Progenitor cell of endocrine pancreas (in vitro differentiated cells): ENCODE results near the gene RASGRP1. TPM values are rescaled to one million over a fixed set of nuclear protein-coding genes. Genes with fewer than 3 reads are reported as not detected.

ENCODE experiments used
- DNase-seq: peaks from one replicate; pipeline ENCODE4 v3.0.0; 2021; ENCODE audit warnings: low spot score; ENCODE audit not compliant: unreplicated experiment
- H3K27ac Mint-ChIP-seq: 2 replicates; pipeline ENCODE4 v1.8.0; 2021; ENCODE audit warnings: mild to moderate bottlenecking, moderate library complexity, mixed read lengths
- H3K27me3 Mint-ChIP-seq: 2 replicates; pipeline ENCODE4 v1.8.0; 2021; ENCODE audit warnings: mixed read lengths
- H3K36me3 Mint-ChIP-seq: 2 replicates; pipeline ENCODE4 v1.8.0; 2022; ENCODE audit warnings: mixed read lengths; ENCODE audit not compliant: insufficient read depth
- H3K4me1 Mint-ChIP-seq: 2 replicates; pipeline ENCODE4 v1.8.0; 2021; ENCODE audit warnings: low read depth, mixed read lengths
- H3K4me3 Mint-ChIP-seq: 2 replicates; pipeline ENCODE4 v1.8.0; 2021; ENCODE audit warnings: low read depth, mild to moderate bottlenecking, moderate library complexity, mixed read lengths
- H3K9me3 Mint-ChIP-seq: 2 replicates; pipeline ENCODE4 v1.8.0; 2021; ENCODE audit warnings: low read depth, mixed read lengths
- total RNA-seq: library from RNA; stranded (reverse); gene quantifications from 2 replicates; pipeline ENCODE4 v1.2.1, GENCODE V29; 2021
- TF ChIP-seq, protein P1 (sequence below): fragments of 200-600 bp; sonication (generic); IDR thresholded peaks from one replicate; pipeline ENCODE4 v1.5.0; 2021; ENCODE audit warnings: antibody characterized with exemption, mild to moderate bottlenecking; ENCODE audit not compliant: unreplicated experiment

Gene RASGRP1
- total RNA-seq, 1 donor from 2014 or later, result 1.5 TPM

GRCh38 chr15:38503496-38503895, 61.1 kb downstream of the RASGRP1 start:
- Mint-ChIP-seq H3K27me3 (no peaks in the 10 kb centered on the region), H3K9me3 (no peaks in the 10 kb centered on the region), H3K4me1 (no peaks in the 10 kb centered on the region), H3K36me3 (no peaks in the 10 kb centered on the region), H3K27ac (no peak overlapping the region), H3K4me3 (no peak overlapping the region)
- no peak for DNase-seq
- TF ChIP-seq, protein P1, sequence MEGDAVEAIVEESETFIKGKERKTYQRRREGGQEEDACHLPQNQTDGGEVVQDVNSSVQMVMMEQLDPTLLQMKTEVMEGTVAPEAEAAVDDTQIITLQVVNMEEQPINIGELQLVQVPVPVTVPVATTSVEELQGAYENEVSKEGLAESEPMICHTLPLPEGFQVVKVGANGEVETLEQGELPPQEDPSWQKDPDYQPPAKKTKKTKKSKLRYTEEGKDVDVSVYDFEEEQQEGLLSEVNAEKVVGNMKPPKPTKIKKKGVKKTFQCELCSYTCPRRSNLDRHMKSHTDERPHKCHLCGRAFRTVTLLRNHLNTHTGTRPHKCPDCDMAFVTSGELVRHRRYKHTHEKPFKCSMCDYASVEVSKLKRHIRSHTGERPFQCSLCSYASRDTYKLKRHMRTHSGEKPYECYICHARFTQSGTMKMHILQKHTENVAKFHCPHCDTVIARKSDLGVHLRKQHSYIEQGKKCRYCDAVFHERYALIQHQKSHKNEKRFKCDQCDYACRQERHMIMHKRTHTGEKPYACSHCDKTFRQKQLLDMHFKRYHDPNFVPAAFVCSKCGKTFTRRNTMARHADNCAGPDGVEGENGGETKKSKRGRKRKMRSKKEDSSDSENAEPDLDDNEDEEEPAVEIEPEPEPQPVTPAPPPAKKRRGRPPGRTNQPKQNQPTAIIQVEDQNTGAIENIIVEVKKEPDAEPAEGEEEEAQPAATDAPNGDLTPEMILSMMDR, result no peak

DNA sequence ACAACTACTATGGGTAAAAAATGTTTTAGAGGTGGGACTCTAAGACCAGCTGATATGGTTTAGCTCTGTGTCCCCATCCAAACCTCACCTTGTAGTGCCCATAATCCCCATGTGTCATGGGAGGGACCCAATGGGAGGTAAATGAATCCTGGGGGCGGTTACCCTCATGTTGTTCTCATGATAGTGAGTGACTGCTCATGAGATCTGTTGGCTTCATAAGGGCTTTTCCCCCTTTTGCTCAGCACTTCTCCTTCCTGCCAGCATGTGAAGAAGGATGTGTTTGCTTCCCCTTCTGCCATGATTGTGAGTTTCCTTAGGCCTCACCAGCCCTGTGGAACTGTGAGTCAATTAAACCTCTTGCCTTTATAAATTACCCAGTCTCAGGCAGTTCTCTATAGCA, 65.0 kb downstream of the RASGRP1 start:
- H3K36me3 Mint-ChIP-seq, result no peaks in the 10 kb centered on the region
- no peaks in the 10 kb centered on the region for H3K27me3 Mint-ChIP-seq
- no peaks in the 10 kb centered on the region for H3K9me3 Mint-ChIP-seq
- TF ChIP-seq, protein P1, result no peak
- no peaks in the 10 kb centered on the region for H3K4me1 Mint-ChIP-seq
- H3K4me3 Mint-ChIP-seq, result no peak overlapping the region
- no peak for DNase-seq
- no peak overlapping the region for H3K27ac Mint-ChIP-seq

- DNase-seq, result no peak
- H3K4me1 Mint-ChIP-seq, result no peaks in the 10 kb centered on the region
- no peak overlapping the region for H3K4me3 Mint-ChIP-seq
- no peak overlapping the region for H3K27ac Mint-ChIP-seq
- no peaks in the 10 kb centered on the region for H3K9me3 Mint-ChIP-seq
- peaks cover 2% of the 10 kb centered on the region for H3K36me3 Mint-ChIP-seq
- no peaks in the 10 kb centered on the region for H3K27me3 Mint-ChIP-seq
- TF ChIP-seq, protein P1, result no peak
Observed at GRCh38 chr15:38496151-38496550, 68.5 kb downstream of the RASGRP1 start.

GRCh38 chr15:38490242-38490922, 74.2 kb downstream of the RASGRP1 start:
- no peak overlapping the region for H3K4me3 Mint-ChIP-seq
- H3K27me3 Mint-ChIP-seq, result no peaks in the 10 kb centered on the region
- H3K4me1 Mint-ChIP-seq, result peaks cover 2% of the 10 kb centered on the region
- TF ChIP-seq, protein P1, result no peak
- peaks cover 6% of the 10 kb centered on the region for H3K36me3 Mint-ChIP-seq
- H3K27ac Mint-ChIP-seq, result no peak overlapping the region
- H3K9me3 Mint-ChIP-seq, result no peaks in the 10 kb centered on the region
- DNase-seq, result no peak

DNA sequence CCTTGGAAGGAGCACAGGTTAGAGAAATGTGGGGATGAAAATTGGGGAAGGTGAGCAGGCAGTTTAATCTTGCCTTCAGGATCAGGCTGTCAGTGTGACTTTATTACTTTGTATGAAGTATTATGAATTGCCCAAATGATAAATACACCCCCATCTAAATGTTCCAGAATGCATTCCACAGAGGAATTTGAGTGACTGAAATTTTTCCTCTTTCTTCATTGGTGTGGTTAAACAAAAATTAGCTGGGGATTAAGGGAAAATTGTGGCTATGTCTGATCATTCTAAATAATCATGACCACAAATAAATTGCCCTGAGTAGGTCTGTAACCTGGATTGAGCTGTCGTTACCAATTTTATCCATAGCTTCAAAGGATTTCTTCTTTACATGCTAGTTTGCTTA, 77.2 kb downstream of the RASGRP1 start:
- H3K27me3 Mint-ChIP-seq, result no peaks in the 10 kb centered on the region
- H3K27ac Mint-ChIP-seq, result no peak overlapping the region
- H3K4me3 Mint-ChIP-seq, result no peak overlapping the region
- peaks cover 8% of the 10 kb centered on the region for H3K36me3 Mint-ChIP-seq
- DNase-seq, result no peak
- TF ChIP-seq, protein P1, result no peak
- peaks cover 2% of the 10 kb centered on the region for H3K4me1 Mint-ChIP-seq
- no peaks in the 10 kb centered on the region for H3K9me3 Mint-ChIP-seq
